ENCODE results near the gene SAYSD1. TPM values are rescaled to one million over a fixed set of nuclear protein-coding genes. Genes with fewer than 3 reads are reported as not detected.

SAYSD1 gene
- total and polyA plus RNA-seq, 9 of the 15 experiments (the other 6 are each of a cell fraction or from before 2014, with no cell fraction given), result 3.5 to 19.1 (median 12.4) TPM

GRCh38 chr6:39068391-39068790 lies 46.6 kb downstream of the SAYSD1 start:
- CTCF ChIA-PET (ENCODE audit: low intra/inter-chr PET ratio), result no interaction called here
- no peaks in the 10 kb centered on the region for H3K9me3 ChIP-seq (replicated peaks; ENCODE audit: control insufficient read depth, insufficient read depth, low read depth, low read length)
- 0% methylated on average over 7 of the region's 7 CpGs for WGBS (ENCODE audit: insufficient coverage, low coverage, missing lambda C conversion rate)
- no peak for ATAC-seq
- in situ Hi-C loops (cut with MboI) (no loop called here), intact Hi-C loops (cut with micrococcal nuclease) (no loop called here)
- no peak overlapping the region for H3K4me2 ChIP-seq (ENCODE audit: insufficient read depth, low read length)
- H3K36me3 ChIP-seq (ENCODE audit: control insufficient read depth, insufficient read depth, low read length), result no peaks in the 10 kb centered on the region
- peaks cover 50 to 55% of the 10 kb centered on the region in 2 experiments; a peak in 4 of 5 replicates for H3K27me3 ChIP-seq (ENCODE audit: control insufficient read depth in 2 of 2, insufficient read depth in 2 of 2, low read length in 2 of 2)
- no peak for FAIRE-seq
- DNase-seq (ENCODE audit: extremely low read depth in 1 of 4, low spot score in 3 of 4), result no peak
- H3K4me3 ChIP-seq, result no peak overlapping the region
- BruUV-seq (replicated peaks), result no TSS peak
- H4K20me1 ChIP-seq (replicated peaks; ENCODE audit: control insufficient read depth, insufficient read depth, low read length), result no peaks in the 10 kb centered on the region
- TF ChIP-seq MXI1 (IDR thresholded peaks at IDR 0.05; ENCODE audit: low read depth, low read length) (no peak), HCFC1 (IDR thresholded peaks at IDR 0.05; ENCODE audit: low read depth, low read length) (no peak), PTBP1 (IDR thresholded peaks at IDR 0.05; ENCODE audit: low read depth, low read length) (no peak), PRPF4 (IDR thresholded peaks at IDR 0.05; ENCODE audit: insufficient read depth, low read depth, low read length, poor library complexity, severe bottlenecking) (no peak)
- H3K79me2 ChIP-seq (ENCODE audit: control insufficient read depth, insufficient read depth, low read length), result no peaks in the 10 kb centered on the region
- H2AFZ ChIP-seq (ENCODE audit: low read depth, low read length), result no peak overlapping the region
- no peak overlapping the region for H3K9ac ChIP-seq (ENCODE audit: insufficient read depth in 1 of 2, low read depth in 2 of 2, low read length in 2 of 2)
- H3K27ac ChIP-seq (ENCODE audit: extremely low read depth, low read depth, low read length), result no peak overlapping the region
- POLR2A ChIA-PET, result interaction anchor here (0.6 kb wide), 1 partner anchor 137 kb away, joined by 3 read pairs; no protein-coding TSS in a partner anchor
- H3K4me1 ChIP-seq (replicated peaks in 1 of 2; ENCODE audit: control insufficient read depth in 2 of 2, insufficient read depth in 2 of 2, low read length in 2 of 2), result no peaks in the 10 kb centered on the region
- no peaks in the 10 kb centered on the region for H3K9me1 ChIP-seq (ENCODE audit: control insufficient read depth, insufficient read depth, low read length)

- intact Hi-C loops (cut with micrococcal nuclease), result no loop called here
- Histone ChIP-seq H3K4me2 (ENCODE audit: insufficient read depth, low read length) (no peak overlapping the region), H3K9me3 (replicated peaks; ENCODE audit: control insufficient read depth, insufficient read depth, low read depth, low read length) (no peaks in the 10 kb centered on the region), H3K9me1 (ENCODE audit: control insufficient read depth, insufficient read depth, low read length) (no peaks in the 10 kb centered on the region), H3K36me3 (ENCODE audit: control insufficient read depth, insufficient read depth, low read length) (no peaks in the 10 kb centered on the region), H3K4me3 (no peak overlapping the region), H3K79me2 (ENCODE audit: control insufficient read depth, insufficient read depth, low read length) (no peaks in the 10 kb centered on the region), H3K27me3 (ENCODE audit: control insufficient read depth in 2 of 2, insufficient read depth in 2 of 2, low read length in 2 of 2) (peaks cover 44 to 65% of the 10 kb centered on the region in 2 experiments), H3K27ac (ENCODE audit: extremely low read depth, low read depth, low read length) (no peak overlapping the region), H2AFZ (ENCODE audit: low read depth, low read length) (no peak overlapping the region), H3K4me1 (replicated peaks in 1 of 2; ENCODE audit: control insufficient read depth in 2 of 2, insufficient read depth in 2 of 2, low read length in 2 of 2) (no peaks in the 10 kb centered on the region), H4K20me1 (replicated peaks; ENCODE audit: control insufficient read depth, insufficient read depth, low read length) (peaks cover 14% of the 10 kb centered on the region), H3K9ac (ENCODE audit: insufficient read depth in 1 of 2, low read depth in 2 of 2, low read length in 2 of 2) (no peak overlapping the region)
- 0% methylated on average over 8 of the region's 8 CpGs for WGBS (ENCODE audit: insufficient coverage, low coverage, missing lambda C conversion rate)
- ATAC-seq (no peak), DNase-seq (ENCODE audit: extremely low read depth in 1 of 4, low spot score in 3 of 4) (no peak), FAIRE-seq (no peak)
- CTCF ChIA-PET (ENCODE audit: low intra/inter-chr PET ratio), result no interaction called here
- BruUV-seq (replicated peaks), result no TSS peak
- POLR2A ChIA-PET, result no interaction called here
- in situ Hi-C loops (cut with MboI), result no loop called here
- no peak for TF ChIP-seq NFE2L1 (tag; IDR thresholded peaks at IDR 0.05; ENCODE audit: borderline replicate concordance, low read depth)
- TF ChIP-seq UBTF (IDR thresholded peaks at IDR 0.05; ENCODE audit: borderline replicate concordance in 1 of 2, low read depth in 2 of 2, low read length in 2 of 2), result no peak
- no peak for TF ChIP-seq ETV1 (tag; conservative IDR thresholded peaks at IDR 0.05; ENCODE audit: low read depth)
- TF ChIP-seq IRF2 (CRISPR knock-in tag; IDR thresholded peaks at IDR 0.05), result no peak
- TF ChIP-seq CBX1 (IDR thresholded peaks at IDR 0.05; ENCODE audit: low read depth), result no peak
- TF ChIP-seq BRD4 (IDR thresholded peaks at IDR 0.05), result no peak
- no peak for TF ChIP-seq WHSC1 (IDR thresholded peaks at IDR 0.05; ENCODE audit: low read length)
- TF ChIP-seq SREBF1 (IDR thresholded peaks at IDR 0.05; ENCODE audit: borderline replicate concordance, low read depth, low read length), result no peak
- no peak for TF ChIP-seq HNRNPUL1 (IDR thresholded peaks at IDR 0.05; ENCODE audit: low read length)
- no peak for TF ChIP-seq ARID1B (IDR thresholded peaks at IDR 0.05)
- TF ChIP-seq HDAC3 (IDR thresholded peaks at IDR 0.05; ENCODE audit: borderline replicate concordance, partially characterized antibody), result no peak
These were observed 49.4 kb downstream of the SAYSD1 start for GRCh38 chr6:39065561-39065960.
